Testis (tissue), 2 donors: Measurements from ENCODE around the gene SH3BP1.

ENCODE experiments used
- CTCF ChIP-seq, 3 experiments: fragments of 450-650 bp in 2 of 3; fragments of 200-600 bp in 1 of 3; sonication (generic) in 1 of 3; IDR thresholded peaks; one replicate each; pipeline ENCODE4 v1.5.1; 2016 to 2019; ENCODE audit warnings: antibody characterized with exemption in 3 of 3, mild to moderate bottlenecking in 2 of 3, moderate library complexity in 1 of 3
- POLR2A ChIP-seq: fragments of 450-650 bp; IDR thresholded peaks from one replicate; pipeline ENCODE4 v1.6.1; 2017; ENCODE audit warnings: antibody characterized with exemption, mild to moderate bottlenecking, moderate library complexity

DNA sequence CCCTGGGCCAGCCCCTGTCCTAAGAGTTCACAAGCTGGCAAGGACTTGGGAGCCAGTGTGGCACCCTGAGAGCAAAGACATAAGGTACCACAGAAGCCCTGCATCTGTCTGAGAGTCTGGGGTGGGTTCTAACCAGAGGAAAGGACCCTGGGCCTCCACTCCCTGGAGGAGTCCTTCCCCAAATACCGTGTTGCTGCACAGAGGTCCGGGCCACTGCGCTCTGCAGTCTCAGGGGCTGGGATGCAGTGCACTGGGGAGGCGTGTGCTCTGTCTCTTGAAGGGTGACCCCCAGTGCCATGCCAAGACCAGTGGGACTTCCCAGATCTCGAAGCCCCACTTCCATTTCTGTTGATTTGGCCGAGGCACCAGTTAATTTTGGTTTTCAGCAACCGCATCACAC lies 4.3 kb upstream of the SH3BP1 start:
- TF ChIP-seq CTCF (IDR thresholded peaks at IDR 0.05), result no peak
- no peak for TF ChIP-seq POLR2A
